ENCODE measurements around the gene ICAM5. TPM values are rescaled to one million over a fixed set of nuclear protein-coding genes. Genes with fewer than 3 reads are reported as not detected.

ICAM5 gene
- total RNA-seq, 2 donors from 2014 or later: 0.41 to 0.49 TPM

GRCh38 chr19:10251792-10252694 lies 37.7 kb upstream of the ICAM5 start, which contains the start of gene MRPL4:
Gene MRPL4, plus strand, starts transcription at chr19:10252214. Its CDS starts 40 bp downstream, at chr19:10252254.
- Histone ChIP-seq H3K36me3 (peaks cover 25% of the 10 kb centered on the region), H3K4me1 (ENCODE audit: control insufficient read depth in 1 of 2, low read depth in 2 of 2) (peaks cover 7 to 18% of the 10 kb centered on the region in 2 donors), H3K27ac (peak within 1 kb of the TSS; percentile 64 to 69), H3K4me3 (peak within 1 kb of the TSS; percentile 87), H3K9me3 (no peaks in the 10 kb centered on the region), H3K27me3 (replicated peaks; ENCODE audit: insufficient read depth) (no peaks in the 10 kb centered on the region)
- no peak for TF ChIP-seq CTCF (IDR thresholded peaks at IDR 0.05)
- DNase-seq (ENCODE audit: low spot score): peak; percentile 93
- ATAC-seq (ENCODE audit: insufficient number of reproducible peaks, low FRiP score, low read depth): peak; percentile 97

- H3K9me3 ChIP-seq: no peaks in the 10 kb centered on the region
- H3K36me3 ChIP-seq: peaks cover 31% of the 10 kb centered on the region
- peak overlapping the region; percentile 87 for H3K4me3 ChIP-seq
- DNase-seq (ENCODE audit: low spot score): no peak
- H3K4me1 ChIP-seq (ENCODE audit: control insufficient read depth in 1 of 2, low read depth in 2 of 2): peaks cover 7 to 18% of the 10 kb centered on the region in 2 donors
- no peak for TF ChIP-seq CTCF (IDR thresholded peaks at IDR 0.05)
- no peak for ATAC-seq (ENCODE audit: insufficient number of reproducible peaks, low FRiP score, low read depth)
- H3K27me3 ChIP-seq (replicated peaks; ENCODE audit: insufficient read depth): no peaks in the 10 kb centered on the region
- H3K27ac ChIP-seq: no peak overlapping the region
Measured at GRCh38 chr19:10252707-10253106, 37.0 kb upstream of the ICAM5 start.

- Histone ChIP-seq H3K27ac (no peak overlapping the region), H3K4me1 (ENCODE audit: control insufficient read depth in 1 of 2, low read depth in 2 of 2) (peaks cover 7 to 18% of the 10 kb centered on the region in 2 donors), H3K9me3 (no peaks in the 10 kb centered on the region), H3K4me3 (no peak overlapping the region), H3K36me3 (peaks cover 40% of the 10 kb centered on the region), H3K27me3 (replicated peaks; ENCODE audit: insufficient read depth) (no peaks in the 10 kb centered on the region)
- DNase-seq (ENCODE audit: low spot score): no peak
- no peak for ATAC-seq (ENCODE audit: insufficient number of reproducible peaks, low FRiP score, low read depth)
- no peak for TF ChIP-seq CTCF (IDR thresholded peaks at IDR 0.05)
Measured at GRCh38 chr19:10254244-10254643, 35.5 kb upstream of the ICAM5 start.

GRCh38 chr19:10255358-10255757 lies 34.4 kb upstream of the ICAM5 start:
- no peak for TF ChIP-seq CTCF (IDR thresholded peaks at IDR 0.05)
- DNase-seq (ENCODE audit: low spot score): no peak

GRCh38 chr19:10256551-10256950 lies 33.2 kb upstream of the ICAM5 start:
- H3K36me3 ChIP-seq: peaks cover 40% of the 10 kb centered on the region
- ATAC-seq (ENCODE audit: insufficient number of reproducible peaks, low FRiP score, low read depth) (no peak), DNase-seq (ENCODE audit: low spot score) (no peak)
- no peak overlapping the region for H3K27ac ChIP-seq
- no peak for TF ChIP-seq CTCF (IDR thresholded peaks at IDR 0.05)
- H3K27me3 ChIP-seq (replicated peaks; ENCODE audit: insufficient read depth): no peaks in the 10 kb centered on the region
- H3K9me3 ChIP-seq: no peaks in the 10 kb centered on the region
- no peak overlapping the region for H3K4me3 ChIP-seq
- H3K4me1 ChIP-seq (ENCODE audit: control insufficient read depth in 1 of 2, low read depth in 2 of 2): peaks cover 7 to 9% of the 10 kb centered on the region in 2 donors

More at GRCh38 chr19:10255358-10255757, 34.4 kb upstream of the ICAM5 start:
- no peak overlapping the region for H3K4me3 ChIP-seq
- H3K36me3 ChIP-seq: peaks cover 40% of the 10 kb centered on the region
- ATAC-seq (ENCODE audit: insufficient number of reproducible peaks, low FRiP score, low read depth): no peak
- no peaks in the 10 kb centered on the region for H3K27me3 ChIP-seq (replicated peaks; ENCODE audit: insufficient read depth)
- H3K27ac ChIP-seq: no peak overlapping the region
- H3K9me3 ChIP-seq: no peaks in the 10 kb centered on the region
- peaks cover 7 to 18% of the 10 kb centered on the region in 2 donors for H3K4me1 ChIP-seq (ENCODE audit: control insufficient read depth in 1 of 2, low read depth in 2 of 2)
